Measurements from ENCODE around the gene PDIA4.

DNA sequence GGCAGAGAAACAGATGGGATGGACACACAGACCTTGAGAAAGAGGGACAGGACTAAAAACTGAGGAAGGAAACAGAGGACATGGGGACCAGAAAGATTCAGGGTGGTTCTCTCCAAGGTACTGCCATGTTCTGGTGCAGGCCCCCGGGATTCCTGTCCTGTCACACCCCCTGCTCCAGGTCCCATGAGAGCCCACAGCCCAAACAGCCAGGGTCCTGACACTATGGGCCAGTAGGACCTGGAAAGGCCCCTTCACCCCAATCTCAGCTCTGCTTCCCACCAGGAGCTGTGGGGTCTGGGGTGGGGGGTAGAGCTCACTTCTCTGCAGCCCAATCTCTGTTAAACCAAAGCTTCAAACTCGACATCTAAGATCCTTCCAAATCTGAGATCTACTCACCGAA is 21.2 kb downstream of the PDIA4 start:
- TF ChIP-seq CEBPB (IDR thresholded peaks at IDR 0.05) (no peak), YY1 (IDR thresholded peaks at IDR 0.05; ENCODE audit: low read depth) (no peak), TEAD4 (IDR thresholded peaks at IDR 0.05) (no peak), EP300 (IDR thresholded peaks at IDR 0.05; ENCODE audit: borderline replicate concordance) (no peak), TAF1 (IDR thresholded peaks at IDR 0.05; ENCODE audit: low read depth) (no peak), RAD21 (IDR thresholded peaks at IDR 0.05; ENCODE audit: low read depth) (no peak), TCF12 (IDR thresholded peaks at IDR 0.05; ENCODE audit: low read depth) (no peak), FOXM1 (IDR thresholded peaks at IDR 0.05; ENCODE audit: borderline replicate concordance, low read depth) (no peak), EGR1 (IDR thresholded peaks at IDR 0.05) (no peak), ZBTB7A (IDR thresholded peaks at IDR 0.05; ENCODE audit: low read depth) (no peak), NFIC (IDR thresholded peaks at IDR 0.05) (no peak)
- TF ChIP-seq, protein P1, sequence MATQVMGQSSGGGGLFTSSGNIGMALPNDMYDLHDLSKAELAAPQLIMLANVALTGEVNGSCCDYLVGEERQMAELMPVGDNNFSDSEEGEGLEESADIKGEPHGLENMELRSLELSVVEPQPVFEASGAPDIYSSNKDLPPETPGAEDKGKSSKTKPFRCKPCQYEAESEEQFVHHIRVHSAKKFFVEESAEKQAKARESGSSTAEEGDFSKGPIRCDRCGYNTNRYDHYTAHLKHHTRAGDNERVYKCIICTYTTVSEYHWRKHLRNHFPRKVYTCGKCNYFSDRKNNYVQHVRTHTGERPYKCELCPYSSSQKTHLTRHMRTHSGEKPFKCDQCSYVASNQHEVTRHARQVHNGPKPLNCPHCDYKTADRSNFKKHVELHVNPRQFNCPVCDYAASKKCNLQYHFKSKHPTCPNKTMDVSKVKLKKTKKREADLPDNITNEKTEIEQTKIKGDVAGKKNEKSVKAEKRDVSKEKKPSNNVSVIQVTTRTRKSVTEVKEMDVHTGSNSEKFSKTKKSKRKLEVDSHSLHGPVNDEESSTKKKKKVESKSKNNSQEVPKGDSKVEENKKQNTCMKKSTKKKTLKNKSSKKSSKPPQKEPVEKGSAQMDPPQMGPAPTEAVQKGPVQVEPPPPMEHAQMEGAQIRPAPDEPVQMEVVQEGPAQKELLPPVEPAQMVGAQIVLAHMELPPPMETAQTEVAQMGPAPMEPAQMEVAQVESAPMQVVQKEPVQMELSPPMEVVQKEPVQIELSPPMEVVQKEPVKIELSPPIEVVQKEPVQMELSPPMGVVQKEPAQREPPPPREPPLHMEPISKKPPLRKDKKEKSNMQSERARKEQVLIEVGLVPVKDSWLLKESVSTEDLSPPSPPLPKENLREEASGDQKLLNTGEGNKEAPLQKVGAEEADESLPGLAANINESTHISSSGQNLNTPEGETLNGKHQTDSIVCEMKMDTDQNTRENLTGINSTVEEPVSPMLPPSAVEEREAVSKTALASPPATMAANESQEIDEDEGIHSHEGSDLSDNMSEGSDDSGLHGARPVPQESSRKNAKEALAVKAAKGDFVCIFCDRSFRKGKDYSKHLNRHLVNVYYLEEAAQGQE (IDR thresholded peaks at IDR 0.05; ENCODE audit: low read depth), result no peak
- TF ChIP-seq, protein P2, sequence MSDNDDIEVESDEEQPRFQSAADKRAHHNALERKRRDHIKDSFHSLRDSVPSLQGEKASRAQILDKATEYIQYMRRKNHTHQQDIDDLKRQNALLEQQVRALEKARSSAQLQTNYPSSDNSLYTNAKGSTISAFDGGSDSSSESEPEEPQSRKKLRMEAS (IDR thresholded peaks at IDR 0.05), result no peak
- TF ChIP-seq, protein P3, sequence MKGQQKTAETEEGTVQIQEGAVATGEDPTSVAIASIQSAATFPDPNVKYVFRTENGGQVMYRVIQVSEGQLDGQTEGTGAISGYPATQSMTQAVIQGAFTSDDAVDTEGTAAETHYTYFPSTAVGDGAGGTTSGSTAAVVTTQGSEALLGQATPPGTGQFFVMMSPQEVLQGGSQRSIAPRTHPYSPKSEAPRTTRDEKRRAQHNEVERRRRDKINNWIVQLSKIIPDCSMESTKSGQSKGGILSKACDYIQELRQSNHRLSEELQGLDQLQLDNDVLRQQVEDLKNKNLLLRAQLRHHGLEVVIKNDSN (IDR thresholded peaks at IDR 0.05), result no peak

All from Ishikawa (cell line).